HepG2 (cell line): ENCODE measurements around the gene MPI. TPM values are rescaled to one million over a fixed set of nuclear protein-coding genes. Genes with fewer than 3 reads are reported as not detected.
A peak's percentile ranks its signal among the peaks of the same experiment; 100 is the strongest.

Experiments used
- EHMT2 ChIP-seq: fragments of 200-600 bp; sonication (generic); IDR thresholded peaks from 2 replicates; pipeline ENCODE4 v1.7.0; 2017; ENCODE audit warnings: antibody characterized with exemption, low read depth, low read length, borderline replicate concordance
- HNF4G ChIP-seq, 2 experiments: sonication (generic) in 1 of 2; formaldehyde crosslinking in 1 of 2; IDR thresholded peaks; 2 replicates each; pipeline versions ENCODE4 v1.4.0 to v1.6.1; 2011 to 2020; ENCODE audit warnings: borderline replicate concordance in 2 of 2, low read depth in 2 of 2, mild to moderate bottlenecking in 2 of 2, low read length in 1 of 2, missing genetic modification reagents in 1 of 2, moderate library complexity in 1 of 2
- NR1H2 ChIP-seq: sonication (generic); formaldehyde crosslinking; IDR thresholded peaks from 2 replicates; pipeline ENCODE4 v1.8.1; 2022; ENCODE audit warnings: low read depth, missing genetic modification reagents, borderline replicate concordance
- RBFOX2 ChIP-seq: fragments of 200-400 bp; formaldehyde crosslinking; IDR thresholded peaks from 2 replicates; pipeline ENCODE4 v1.6.1; 2017; ENCODE audit warnings: low read depth, mild to moderate bottlenecking, low read length
- RBM22 ChIP-seq: fragments of 200-400 bp; formaldehyde crosslinking; optimal IDR thresholded peaks from 2 replicates; pipeline ENCODE3; 2017; ENCODE audit warnings: mild to moderate bottlenecking, low read length, moderate library complexity
- TEAD2 ChIP-seq: sonication (generic); formaldehyde crosslinking; IDR thresholded peaks from 2 replicates; pipeline ENCODE4 v1.9.0; 2021; ENCODE audit warnings: missing genetic modification reagents
- TFE3 ChIP-seq: IDR thresholded peaks from 2 replicates; pipeline ENCODE4 v1.6.1; 2016
- U2AF1 ChIP-seq: fragments of 200-400 bp; formaldehyde crosslinking; optimal IDR thresholded peaks from 2 replicates; pipeline ENCODE3; 2017; ENCODE audit warnings: mild to moderate bottlenecking, low read depth, low read length
- YEATS2 ChIP-seq: sonication (generic); formaldehyde crosslinking; IDR thresholded peaks from 2 replicates; pipeline ENCODE4 v1.4.0; 2020; ENCODE audit warnings: missing genetic modification reagents, borderline replicate concordance
- ZFP36L2 ChIP-seq: sonication (generic); formaldehyde crosslinking; IDR thresholded peaks from 2 replicates; pipeline ENCODE4 v1.4.0; 2020; ENCODE audit warnings: missing genetic modification reagents
- ZNF251 ChIP-seq: sonication (generic); formaldehyde crosslinking; IDR thresholded peaks from 2 replicates; pipeline ENCODE4 v1.9.0; 2021; ENCODE audit warnings: mild to moderate bottlenecking, missing genetic modification reagents
- ZNF3 ChIP-seq: IDR thresholded peaks from 2 replicates; pipeline ENCODE4 v1.7.0; 2017; ENCODE audit warnings: inconsistent platforms
- ZNF740 ChIP-seq: sonication (generic); formaldehyde crosslinking; IDR thresholded peaks from 2 replicates; pipeline ENCODE4 v1.4.0; 2020; ENCODE audit warnings: missing genetic modification reagents
- polyA plus RNA-seq, 8 experiments: library from polyadenylated mRNA; depleted of rRNA in 3 of 8; stranded (reverse) in 7 of 8; unstranded in 1 of 8; fragments of >200 nt; fragmentation: Illumina TruSeq in 4 of 8; extraction: Trizol in 4 of 8; gene quantifications; 2 replicates each; pipeline versions ENCODE4 v1.2.1 to v1.2.3, GENCODE V29; 2011 to 2016; ENCODE audit warnings: low read depth in 4 of 8, missing spikeins in 1 of 8, mixed read lengths in 1 of 8; ENCODE audit not compliant: insufficient read depth in 1 of 8
- total RNA-seq, 5 experiments: library from RNA; depleted of rRNA; stranded (reverse); fragments of >200 nt; fragmentation: Illumina TruSeq; extraction: Trizol; gene quantifications; 2 replicates each; pipeline ENCODE4 v1.2.3, GENCODE V29; 2016; ENCODE audit warnings: low read depth in 1 of 5
- TF ChIP-seq, protein P1 (sequence below): IDR thresholded peaks from 2 replicates; pipeline ENCODE4 v1.6.1; 2012; ENCODE audit warnings: low read length, improper control_type of control experiment
- TF ChIP-seq, protein P2 (sequence below): IDR thresholded peaks from 2 replicates; pipeline ENCODE4 v1.6.1; 2016; ENCODE audit warnings: missing compliant biosample characterization, missing genetic modification reagents, borderline replicate concordance
- TF ChIP-seq, protein P3 (sequence below): sonication (generic); formaldehyde crosslinking; IDR thresholded peaks from 2 replicates; pipeline ENCODE4 v1.4.0; 2020; ENCODE audit warnings: missing genetic modification reagents

MPI gene
- total and polyA plus RNA-seq, 2 of the 13 experiments (the other 11 are each of a cell fraction or from before 2014, with no cell fraction given) = 36.9 to 63.5 TPM

DNA sequence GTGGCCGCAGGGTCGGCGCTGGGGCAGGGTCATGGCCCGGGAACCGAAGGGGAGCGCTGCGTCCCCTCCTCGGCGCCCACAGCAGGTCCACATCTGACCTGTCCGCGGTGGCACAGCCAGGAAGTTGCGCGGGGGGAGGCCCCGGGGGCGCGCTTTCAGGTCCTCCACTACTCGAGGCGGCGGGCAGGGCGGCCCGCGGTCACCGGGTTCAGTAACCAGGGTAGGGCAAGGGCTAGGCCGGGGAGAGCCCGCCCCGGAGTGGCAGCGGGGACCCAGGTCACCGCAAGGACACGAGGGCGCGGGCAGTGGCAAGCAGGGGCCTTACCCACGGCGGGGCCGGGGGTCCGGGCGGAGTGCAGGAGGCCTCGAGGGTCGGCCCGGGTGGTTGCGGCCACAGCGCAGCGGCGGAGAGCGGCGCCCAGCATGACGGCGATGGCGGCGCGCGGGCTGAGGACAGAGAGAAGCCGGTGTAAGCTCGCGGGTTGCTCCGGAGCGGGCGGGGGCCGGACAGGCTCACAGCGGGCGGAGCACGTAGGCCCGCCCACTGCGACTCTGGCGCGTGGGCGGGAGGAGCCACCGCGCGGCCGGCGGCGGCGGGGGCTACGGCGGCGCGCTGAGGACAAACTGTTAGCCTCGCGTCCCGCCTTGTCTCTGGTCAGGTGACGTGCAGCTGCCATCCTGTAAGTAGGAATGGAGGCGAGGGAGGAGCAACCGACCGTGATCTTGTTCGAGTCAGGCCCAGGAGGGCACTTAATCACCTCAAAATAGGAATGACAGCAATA lies 47.9 kb downstream of the MPI start, which contains the start of gene COX5A (continued):
- TF ChIP-seq TFE3 (CRISPR knock-in tag) = peak; percentile 92
- TF ChIP-seq, protein P1, sequence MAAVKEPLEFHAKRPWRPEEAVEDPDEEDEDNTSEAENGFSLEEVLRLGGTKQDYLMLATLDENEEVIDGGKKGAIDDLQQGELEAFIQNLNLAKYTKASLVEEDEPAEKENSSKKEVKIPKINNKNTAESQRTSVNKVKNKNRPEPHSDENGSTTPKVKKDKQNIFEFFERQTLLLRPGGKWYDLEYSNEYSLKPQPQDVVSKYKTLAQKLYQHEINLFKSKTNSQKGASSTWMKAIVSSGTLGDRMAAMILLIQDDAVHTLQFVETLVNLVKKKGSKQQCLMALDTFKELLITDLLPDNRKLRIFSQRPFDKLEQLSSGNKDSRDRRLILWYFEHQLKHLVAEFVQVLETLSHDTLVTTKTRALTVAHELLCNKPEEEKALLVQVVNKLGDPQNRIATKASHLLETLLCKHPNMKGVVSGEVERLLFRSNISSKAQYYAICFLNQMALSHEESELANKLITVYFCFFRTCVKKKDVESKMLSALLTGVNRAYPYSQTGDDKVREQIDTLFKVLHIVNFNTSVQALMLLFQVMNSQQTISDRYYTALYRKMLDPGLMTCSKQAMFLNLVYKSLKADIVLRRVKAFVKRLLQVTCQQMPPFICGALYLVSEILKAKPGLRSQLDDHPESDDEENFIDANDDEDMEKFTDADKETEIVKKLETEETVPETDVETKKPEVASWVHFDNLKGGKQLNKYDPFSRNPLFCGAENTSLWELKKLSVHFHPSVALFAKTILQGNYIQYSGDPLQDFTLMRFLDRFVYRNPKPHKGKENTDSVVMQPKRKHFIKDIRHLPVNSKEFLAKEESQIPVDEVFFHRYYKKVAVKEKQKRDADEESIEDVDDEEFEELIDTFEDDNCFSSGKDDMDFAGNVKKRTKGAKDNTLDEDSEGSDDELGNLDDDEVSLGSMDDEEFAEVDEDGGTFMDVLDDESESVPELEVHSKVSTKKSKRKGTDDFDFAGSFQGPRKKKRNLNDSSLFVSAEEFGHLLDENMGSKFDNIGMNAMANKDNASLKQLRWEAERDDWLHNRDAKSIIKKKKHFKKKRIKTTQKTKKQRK = no peak
- TF ChIP-seq ZNF3 = no peak
- no peak; the same call in 1 of the 2 replicates for TF ChIP-seq YEATS2 (CRISPR knock-in tag)
- TF ChIP-seq NR1H2 = 0 out of 2 replicates have a peak, but pooled peaks have one; percentile 28
- no peak for TF ChIP-seq ZNF251
- TF ChIP-seq, protein P2, sequence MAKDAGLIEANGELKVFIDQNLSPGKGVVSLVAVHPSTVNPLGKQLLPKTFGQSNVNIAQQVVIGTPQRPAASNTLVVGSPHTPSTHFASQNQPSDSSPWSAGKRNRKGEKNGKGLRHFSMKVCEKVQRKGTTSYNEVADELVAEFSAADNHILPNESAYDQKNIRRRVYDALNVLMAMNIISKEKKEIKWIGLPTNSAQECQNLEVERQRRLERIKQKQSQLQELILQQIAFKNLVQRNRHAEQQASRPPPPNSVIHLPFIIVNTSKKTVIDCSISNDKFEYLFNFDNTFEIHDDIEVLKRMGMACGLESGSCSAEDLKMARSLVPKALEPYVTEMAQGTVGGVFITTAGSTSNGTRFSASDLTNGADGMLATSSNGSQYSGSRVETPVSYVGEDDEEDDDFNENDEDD (CRISPR knock-in tag) = peak; percentile 82; the same call in 1 of the 2 replicates
- no peak for TF ChIP-seq TEAD2 (CRISPR knock-in tag)
- 0 out of 2 replicates have a peak, but pooled peaks have one; percentile 2 for TF ChIP-seq HNF4G (IDR thresholded peaks at IDR 0.05; ENCODE audit: borderline replicate concordance, low read depth, low read length)
- TF ChIP-seq HNF4G (CRISPR knock-in tag; IDR thresholded peaks at IDR 0.05; ENCODE audit: borderline replicate concordance, low read depth) = 0 out of 2 replicates have a peak, but pooled peaks have one; percentile 29
- no peak for TF ChIP-seq RBM22
- TF ChIP-seq U2AF1 = no peak
- TF ChIP-seq ZFP36L2 (CRISPR knock-in tag) = no peak
- TF ChIP-seq RBFOX2 = peak; percentile 98
- no peak; the same call in 1 of the 2 replicates for TF ChIP-seq ZNF740 (CRISPR knock-in tag)
- TF ChIP-seq, protein P3, sequence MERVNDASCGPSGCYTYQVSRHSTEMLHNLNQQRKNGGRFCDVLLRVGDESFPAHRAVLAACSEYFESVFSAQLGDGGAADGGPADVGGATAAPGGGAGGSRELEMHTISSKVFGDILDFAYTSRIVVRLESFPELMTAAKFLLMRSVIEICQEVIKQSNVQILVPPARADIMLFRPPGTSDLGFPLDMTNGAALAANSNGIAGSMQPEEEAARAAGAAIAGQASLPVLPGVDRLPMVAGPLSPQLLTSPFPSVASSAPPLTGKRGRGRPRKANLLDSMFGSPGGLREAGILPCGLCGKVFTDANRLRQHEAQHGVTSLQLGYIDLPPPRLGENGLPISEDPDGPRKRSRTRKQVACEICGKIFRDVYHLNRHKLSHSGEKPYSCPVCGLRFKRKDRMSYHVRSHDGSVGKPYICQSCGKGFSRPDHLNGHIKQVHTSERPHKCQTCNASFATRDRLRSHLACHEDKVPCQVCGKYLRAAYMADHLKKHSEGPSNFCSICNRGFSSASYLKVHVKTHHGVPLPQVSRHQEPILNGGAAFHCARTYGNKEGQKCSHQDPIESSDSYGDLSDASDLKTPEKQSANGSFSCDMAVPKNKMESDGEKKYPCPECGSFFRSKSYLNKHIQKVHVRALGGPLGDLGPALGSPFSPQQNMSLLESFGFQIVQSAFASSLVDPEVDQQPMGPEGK (CRISPR knock-in tag) = peak; percentile 96
- TF ChIP-seq EHMT2 = no peak
